OCI-LY7 (cell line): ENCODE measurements around the gene GOSR1.
"Not testable (repeated sequence)": the region's sequence is repeated elsewhere in the genome, so short reads cannot be mapped to it uniquely, and the experiment has no call there.

Experiments used
- EZH2phosphoT487 ChIP-seq: fragments of 200-600 bp; sonication (generic); IDR thresholded peaks from 2 replicates; pipeline ENCODE4 v1.6.1; 2018; ENCODE audit warnings: low read depth, borderline replicate concordance, mild to moderate bottlenecking, mixed run types, antibody characterized with exemption, low read length, moderate library complexity, mixed read lengths
- TF ChIP-seq, protein P1 (sequence below): fragments of 200-600 bp; sonication (generic); conservative IDR thresholded peaks from 2 replicates; pipeline ENCODE4 v1.5.1; 2014; ENCODE audit warnings: mild to moderate bottlenecking, antibody characterized with exemption, low read length, moderate library complexity, mixed read lengths

DNA sequence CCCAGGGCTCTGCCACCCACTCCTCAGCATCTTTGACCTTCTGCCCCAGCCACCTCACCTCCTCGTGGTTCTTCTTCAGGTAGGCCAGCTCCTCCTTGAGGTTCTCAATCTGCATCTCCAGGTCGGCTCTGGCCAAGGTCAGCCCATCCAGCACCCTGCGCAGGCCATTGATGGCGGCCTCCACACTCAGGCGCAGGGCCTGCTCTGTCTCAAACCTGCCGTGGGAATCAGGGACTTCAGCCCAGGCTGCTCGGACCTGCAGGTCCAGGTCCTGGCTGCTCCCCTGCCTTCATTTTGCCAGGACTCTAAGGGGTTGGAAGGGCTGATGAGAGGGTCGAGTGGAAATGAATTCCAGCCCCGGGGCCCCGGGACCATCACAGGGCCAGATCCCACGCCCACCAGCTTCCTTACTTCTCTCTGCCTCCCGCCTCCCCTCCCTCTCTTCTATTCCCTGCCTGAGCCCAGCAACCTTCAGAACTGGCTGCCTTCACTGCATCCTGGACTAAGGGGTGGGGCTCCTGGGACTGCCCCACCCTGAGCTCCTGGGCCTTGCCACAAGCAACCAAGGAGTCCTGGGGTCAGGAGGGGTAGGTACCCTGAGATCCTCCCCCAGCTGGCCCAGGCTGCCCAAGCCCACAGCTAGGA is 92.4 kb downstream of the GOSR1 start:
- TF ChIP-seq, protein P1, sequence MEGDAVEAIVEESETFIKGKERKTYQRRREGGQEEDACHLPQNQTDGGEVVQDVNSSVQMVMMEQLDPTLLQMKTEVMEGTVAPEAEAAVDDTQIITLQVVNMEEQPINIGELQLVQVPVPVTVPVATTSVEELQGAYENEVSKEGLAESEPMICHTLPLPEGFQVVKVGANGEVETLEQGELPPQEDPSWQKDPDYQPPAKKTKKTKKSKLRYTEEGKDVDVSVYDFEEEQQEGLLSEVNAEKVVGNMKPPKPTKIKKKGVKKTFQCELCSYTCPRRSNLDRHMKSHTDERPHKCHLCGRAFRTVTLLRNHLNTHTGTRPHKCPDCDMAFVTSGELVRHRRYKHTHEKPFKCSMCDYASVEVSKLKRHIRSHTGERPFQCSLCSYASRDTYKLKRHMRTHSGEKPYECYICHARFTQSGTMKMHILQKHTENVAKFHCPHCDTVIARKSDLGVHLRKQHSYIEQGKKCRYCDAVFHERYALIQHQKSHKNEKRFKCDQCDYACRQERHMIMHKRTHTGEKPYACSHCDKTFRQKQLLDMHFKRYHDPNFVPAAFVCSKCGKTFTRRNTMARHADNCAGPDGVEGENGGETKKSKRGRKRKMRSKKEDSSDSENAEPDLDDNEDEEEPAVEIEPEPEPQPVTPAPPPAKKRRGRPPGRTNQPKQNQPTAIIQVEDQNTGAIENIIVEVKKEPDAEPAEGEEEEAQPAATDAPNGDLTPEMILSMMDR: not testable (repeated sequence)
- not testable (repeated sequence) for TF ChIP-seq EZH2phosphoT487
